Endothelial cell of umbilical vein (primary cell): Measurements from ENCODE around the gene MYO9A. TPM values are rescaled to one million over a fixed set of nuclear protein-coding genes. Genes with fewer than 3 reads are reported as not detected.

Source experiments
- BruUV-seq: library from RNA; stranded (reverse); fragments of 400-500 nt; replicated peaks from 2 replicates; lab custom pipeline; 2021; lab: Mats Ljungman, UMichigan
- CTCF ChIA-PET: fragments of 300-600, 350-600 bp; sonication (Branson Sonifier 250); formaldehyde crosslinking; loops from one replicate; lab custom pipeline; 2021; ENCODE audit warnings: antibody characterized with exemption, inconsistent platforms; lab: Charles Lee
- POLR2A ChIA-PET: fragments of 300-600, 350-600 bp; sonication (Branson Sonifier 250); formaldehyde crosslinking; loops from one replicate; lab custom pipeline; 2021; ENCODE audit warnings: antibody characterized with exemption, inconsistent platforms; lab: Charles Lee
- DNase-seq: peaks from one replicate; pipeline ENCODE4 v3.0.0-alpha.2; 2011; ENCODE audit warnings: low read depth, low spot score
- FAIRE-seq: peaks from 2 replicates; lab custom pipeline; 2011; peaks lifted over from hg19 to GRCh38; lab: Jason Lieb, UNC
- H2AFZ ChIP-seq: 2 replicates; pipeline ENCODE4 v1.6.0; 2012; ENCODE audit warnings: low read depth, low read length, control low read depth, inconsistent platforms
- H3K27ac ChIP-seq: 2 replicates; pipeline ENCODE4 v1.5.1; 2011; ENCODE audit warnings: low read depth, mild to moderate bottlenecking, control low read depth, low read length, moderate library complexity; ENCODE audit not compliant: insufficient read depth
- H3K27me3 ChIP-seq, 2 experiments: 2 replicates each; pipeline versions ENCODE4 v1.6.0 to v1.6.1; 2011; ENCODE audit warnings: low read length in 2 of 2, mixed read lengths in 1 of 2; ENCODE audit not compliant: control insufficient read depth in 2 of 2, insufficient read depth in 2 of 2
- H3K36me3 ChIP-seq, 2 experiments: 2 replicates in 1 of 2; 3 replicates in 1 of 2; pipeline ENCODE4 v1.5.1; 2011; ENCODE audit warnings: low read length in 2 of 2, mild to moderate bottlenecking in 1 of 2, moderate library complexity in 1 of 2; ENCODE audit not compliant: control insufficient read depth in 2 of 2, insufficient read depth in 2 of 2; ENCODE audit errors: extremely low read depth in 1 of 2
- H3K4me1 ChIP-seq: 3 replicates; pipeline ENCODE4 v1.5.1; 2011; ENCODE audit warnings: mild to moderate bottlenecking, low read length; ENCODE audit not compliant: control insufficient read depth, insufficient read depth; ENCODE audit errors: extremely low read depth
- H3K4me2 ChIP-seq: 2 replicates; pipeline ENCODE4 v1.6.1; 2011; ENCODE audit warnings: low read length, control low read depth, mixed read lengths; ENCODE audit not compliant: insufficient read depth
- H3K4me3 ChIP-seq, 3 experiments: fragments of 200-600 bp in 1 of 3; sonication (generic), shearing (Covaris generic) in 1 of 3; replicated peaks in 1 of 3; 2 replicates each; pipeline ENCODE4 v1.5.1; 2011 to 2016; ENCODE audit warnings: control low read depth in 3 of 3, low read length in 3 of 3, mild to moderate bottlenecking in 2 of 3, inconsistent platforms in 1 of 3, low read depth in 1 of 3, moderate library complexity in 1 of 3; ENCODE audit not compliant: insufficient read depth in 1 of 3
- H3K79me2 ChIP-seq: 2 replicates; pipeline ENCODE4 v1.6.0; 2012; ENCODE audit warnings: low read length, inconsistent platforms; ENCODE audit not compliant: control insufficient read depth, insufficient read depth
- H3K9ac ChIP-seq: replicated peaks from 2 replicates; pipeline ENCODE3; 2011; ENCODE audit warnings: low read length, control low read depth; ENCODE audit not compliant: insufficient read depth; ENCODE audit errors: extremely low read depth
- H3K9me1 ChIP-seq: replicated peaks from 3 replicates; pipeline ENCODE4 v1.6.0; 2011; ENCODE audit warnings: mild to moderate bottlenecking, low read length; ENCODE audit not compliant: control insufficient read depth, insufficient read depth; ENCODE audit errors: extremely low read depth
- H3K9me3 ChIP-seq: replicated peaks from 2 replicates; pipeline ENCODE4 v1.5.1; 2012; ENCODE audit warnings: low read length, inconsistent platforms; ENCODE audit not compliant: control insufficient read depth, insufficient read depth
- H4K20me1 ChIP-seq: replicated peaks from 2 replicates; pipeline ENCODE3; 2011; ENCODE audit warnings: mild to moderate bottlenecking, low read length; ENCODE audit not compliant: control insufficient read depth, insufficient read depth; ENCODE audit errors: extremely low read depth
- EZH2 ChIP-seq: IDR thresholded peaks from 2 replicates; pipeline ENCODE4 v1.6.1; 2012; ENCODE audit warnings: borderline replicate concordance, low read depth, mild to moderate bottlenecking, moderate library complexity, low read length, inconsistent platforms; ENCODE audit not compliant: severe bottlenecking
- FOS ChIP-seq: IDR thresholded peaks from 2 replicates; pipeline ENCODE4 v1.6.1; 2011; ENCODE audit warnings: mild to moderate bottlenecking, low read length, moderate library complexity, borderline replicate concordance; ENCODE audit not compliant: insufficient read depth
- GATA2 ChIP-seq: IDR thresholded peaks from 2 replicates; pipeline ENCODE4 v1.7.0; 2011; ENCODE audit warnings: low read depth, mild to moderate bottlenecking, moderate library complexity, mixed read lengths, low read length; ENCODE audit not compliant: insufficient read length, insufficient read depth
- JUN ChIP-seq: IDR thresholded peaks from 2 replicates; pipeline ENCODE4 v1.6.1; 2011; ENCODE audit warnings: borderline replicate concordance, low read depth; ENCODE audit not compliant: insufficient read length, insufficient read depth
- MAX ChIP-seq: IDR thresholded peaks from 2 replicates; pipeline ENCODE4 v1.6.1; 2011; ENCODE audit not compliant: insufficient read depth, insufficient read length
- MYC ChIP-seq: IDR thresholded peaks from one replicate; pipeline ENCODE4 v1.6.1; 2011; ENCODE audit warnings: mild to moderate bottlenecking, low read depth, low read length
- POLR2A ChIP-seq: IDR thresholded peaks from 2 replicates; pipeline ENCODE4 v1.6.1; 2012; ENCODE audit warnings: low read depth, mild to moderate bottlenecking, control low read depth, low read length
- POLR2AphosphoS5 ChIP-seq: IDR thresholded peaks from 2 replicates; pipeline ENCODE4 v1.6.1; 2012; ENCODE audit warnings: low read depth, mild to moderate bottlenecking, control low read depth, low read length, moderate library complexity; ENCODE audit not compliant: insufficient read depth
- dilution Hi-C: fragments of 300-500 bp; cut with MboI; formaldehyde crosslinking; loops from one replicate; pipeline ENCODE4 v1.15.0; 2019; ENCODE audit warnings: low sequenced_read_pairs; ENCODE audit not compliant: extremely low pct_ligation_motif_present
- intact Hi-C: fragments of 100-400 bp; cut with micrococcal nuclease; formaldehyde crosslinking; loops from one replicate; pipeline ENCODE4 v1.10.0; 2022
- polyA plus RNA-seq, 4 experiments: library from polyadenylated mRNA; depleted of rRNA in 3 of 4; stranded (reverse) in 3 of 4; unstranded in 1 of 4; fragments of >200 nt; gene quantifications; 2 replicates each; pipeline versions ENCODE4 v1.2.1 to v1.2.3, GENCODE V29; 2011 to 2012; ENCODE audit warnings: missing spikeins in 1 of 4
- total RNA-seq: library from RNA; stranded (reverse); gene quantifications from 2 replicates; pipeline ENCODE4 v1.2.3, GENCODE V29; 2021
- TF ChIP-seq, protein P1 (sequence below), 2 donors: IDR thresholded peaks; 1 replicate in 1 of 2; 2 replicates in 1 of 2; pipeline ENCODE4 v1.5.1; 2011; ENCODE audit warnings: low read length in 2 of 2, mild to moderate bottlenecking in 2 of 2, moderate library complexity in 2 of 2, control low read depth in 1 of 2, inconsistent platforms in 1 of 2, low read depth in 1 of 2; ENCODE audit not compliant: insufficient read depth in 1 of 2; ENCODE audit errors: extremely low read depth in 1 of 2

Gene MYO9A
- total and polyA plus RNA-seq, 2 donors (not counting 3 experiments of a cell fraction or from before 2014, with no cell fraction given) = 6.4 to 30.3 TPM

DNA sequence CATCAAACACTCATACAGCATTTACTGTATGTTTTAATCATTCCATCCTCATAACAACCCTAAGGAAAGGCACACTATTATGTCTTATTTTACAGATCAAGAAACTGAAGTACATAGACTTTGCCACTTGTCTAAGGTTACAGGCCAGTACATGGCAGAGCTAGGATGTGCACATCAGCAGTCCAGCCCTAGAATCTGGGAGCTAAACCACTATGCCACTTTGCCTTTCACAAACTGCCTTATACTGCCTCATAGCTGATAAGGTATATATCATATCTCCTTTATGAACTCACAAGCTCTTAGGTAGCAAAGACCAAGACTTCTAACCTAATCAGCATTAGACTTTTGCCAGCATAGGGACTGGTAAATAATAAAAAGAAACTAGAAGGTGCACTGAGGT, 49.1 kb downstream of the MYO9A start:
- POLR2A ChIA-PET = no interaction called here
- H3K4me2 ChIP-seq = no peak overlapping the region
- no peak overlapping the region for H3K27ac ChIP-seq
- no peaks in the 10 kb centered on the region for H3K9me3 ChIP-seq
- no TSS peak for BruUV-seq
- no peak overlapping the region for H3K9ac ChIP-seq
- no peaks in the 10 kb centered on the region for H3K4me1 ChIP-seq
- H3K36me3 ChIP-seq = no peaks in the 10 kb centered on the region
- dilution Hi-C loops = no loop called here
- intact Hi-C loops = no loop called here
- no peaks in the 10 kb centered on the region for H3K27me3 ChIP-seq
- H3K9me1 ChIP-seq = no peaks in the 10 kb centered on the region
- CTCF ChIA-PET = no interaction called here
- FAIRE-seq (no peak), DNase-seq (no peak)
- no peak overlapping the region for H3K4me3 ChIP-seq
- TF ChIP-seq FOS (no peak), EZH2 (no peak), POLR2A (no peak), MYC (no peak), JUN (no peak), MAX (no peak), GATA2 (no peak), POLR2AphosphoS5 (no peak)
- TF ChIP-seq, protein P1, sequence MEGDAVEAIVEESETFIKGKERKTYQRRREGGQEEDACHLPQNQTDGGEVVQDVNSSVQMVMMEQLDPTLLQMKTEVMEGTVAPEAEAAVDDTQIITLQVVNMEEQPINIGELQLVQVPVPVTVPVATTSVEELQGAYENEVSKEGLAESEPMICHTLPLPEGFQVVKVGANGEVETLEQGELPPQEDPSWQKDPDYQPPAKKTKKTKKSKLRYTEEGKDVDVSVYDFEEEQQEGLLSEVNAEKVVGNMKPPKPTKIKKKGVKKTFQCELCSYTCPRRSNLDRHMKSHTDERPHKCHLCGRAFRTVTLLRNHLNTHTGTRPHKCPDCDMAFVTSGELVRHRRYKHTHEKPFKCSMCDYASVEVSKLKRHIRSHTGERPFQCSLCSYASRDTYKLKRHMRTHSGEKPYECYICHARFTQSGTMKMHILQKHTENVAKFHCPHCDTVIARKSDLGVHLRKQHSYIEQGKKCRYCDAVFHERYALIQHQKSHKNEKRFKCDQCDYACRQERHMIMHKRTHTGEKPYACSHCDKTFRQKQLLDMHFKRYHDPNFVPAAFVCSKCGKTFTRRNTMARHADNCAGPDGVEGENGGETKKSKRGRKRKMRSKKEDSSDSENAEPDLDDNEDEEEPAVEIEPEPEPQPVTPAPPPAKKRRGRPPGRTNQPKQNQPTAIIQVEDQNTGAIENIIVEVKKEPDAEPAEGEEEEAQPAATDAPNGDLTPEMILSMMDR (IDR thresholded peaks at IDR 0.05; ENCODE audit: extremely low read depth in 1 of 2, insufficient read depth in 1 of 2, low read depth in 1 of 2, low read length in 2 of 2) = no peak
- H2AFZ ChIP-seq = no peak overlapping the region
- peaks cover 4% of the 10 kb centered on the region for H3K79me2 ChIP-seq
- H4K20me1 ChIP-seq = no peaks in the 10 kb centered on the region
